Measurements from ENCODE around the gene FCHSD2. TPM values are rescaled to one million over a fixed set of nuclear protein-coding genes. Genes with fewer than 3 reads are reported as not detected.
A peak's percentile ranks its signal among the peaks of the same experiment; 100 is the strongest.

Gene FCHSD2
- polyA plus RNA-seq, 3 donors: 14.5 to 43.5 (median 16.6) TPM

DNA sequence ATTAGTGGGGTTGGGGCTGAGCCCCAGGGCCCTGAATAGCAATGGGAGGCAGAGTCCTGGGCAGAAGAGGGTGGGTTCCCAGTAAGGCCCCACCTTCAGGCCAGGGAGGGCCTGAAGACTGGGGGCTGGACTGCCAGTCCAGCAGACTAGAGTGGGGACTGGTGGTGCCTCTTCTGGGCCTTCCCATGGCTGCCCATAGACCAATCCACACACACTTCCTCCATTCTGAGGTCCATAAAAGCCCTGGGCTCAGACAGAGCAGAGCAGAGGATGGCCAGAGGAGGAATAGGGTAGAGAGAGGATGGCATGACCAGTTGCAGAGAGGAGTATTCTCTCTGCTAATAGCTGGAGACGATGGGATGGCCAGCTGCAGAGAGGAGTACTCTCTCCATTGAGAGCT lies 216.0 kb downstream of the FCHSD2 start:
- Histone ChIP-seq H3K27ac (ENCODE audit: low read depth in 1 of 2, low read length in 2 of 2) (peak overlapping the region in 1 of 2 donors; percentile 55), H3K4me1 (ENCODE audit: control insufficient read depth in 1 of 2, insufficient read depth in 2 of 2, low read length in 2 of 2) (peaks cover 7 to 16% of the 10 kb centered on the region in 2 donors), H3K4me3 (replicated peaks in 1 of 3; ENCODE audit: low read depth in 2 of 3, low read length in 3 of 3) (no peak overlapping the region), H3K27me3 (ENCODE audit: control insufficient read depth in 2 of 2, insufficient read depth in 2 of 2, low read length in 2 of 2) (no peaks in the 10 kb centered on the region), H3K4me2 (replicated peaks; ENCODE audit: extremely low read depth, low read length, poor library complexity, severe bottlenecking) (no peak overlapping the region), H3K9me3 (replicated peaks in 1 of 2; ENCODE audit: control insufficient read depth in 1 of 2, insufficient read depth in 1 of 2, low read length in 2 of 2) (peaks cover 0 to 2% of the 10 kb centered on the region in 2 donors), H4K20me1 (ENCODE audit: insufficient read depth, low read length) (no peaks in the 10 kb centered on the region), H3K9ac (ENCODE audit: insufficient read depth, low read length, poor library complexity, severe bottlenecking) (no peak overlapping the region), H3K36me3 (replicated peaks in 1 of 2; ENCODE audit: control insufficient read depth in 1 of 2, insufficient read depth in 2 of 2, low read length in 2 of 2) (peaks cover 5 to 17% of the 10 kb centered on the region in 2 donors), H2AFZ (ENCODE audit: insufficient read depth, low read depth, low read length, poor library complexity, severe bottlenecking) (no peak overlapping the region), H3K79me2 (ENCODE audit: insufficient read depth, low read length) (peaks cover 6% of the 10 kb centered on the region)
- WGBS (ENCODE audit: insufficient coverage): 100% methylated on average over 1 of the region's 1 CpG
- no peak for DNase-seq
- peaks cover 21% of the 10 kb centered on the region for H3K4me1 Mint-ChIP-seq
- peaks cover 0 to 3% (median 0%) of the 10 kb centered on the region in 7 donors for H3K9me3 Mint-ChIP-seq
- H3K4me3 Mint-ChIP-seq: no peak overlapping the region
- H3K27me3 Mint-ChIP-seq (ENCODE audit: low read depth in 3 of 3): no peaks in the 10 kb centered on the region
- intact Hi-C loops (cut with micrococcal nuclease): no loop called here
- H3K36me3 Mint-ChIP-seq: peaks cover 21 to 31% of the 10 kb centered on the region in 2 donors
- peak overlapping the region in 6 of 7 donors; percentile 3 to 59 (median 21) for H3K27ac Mint-ChIP-seq
- TF ChIP-seq, protein P1, sequence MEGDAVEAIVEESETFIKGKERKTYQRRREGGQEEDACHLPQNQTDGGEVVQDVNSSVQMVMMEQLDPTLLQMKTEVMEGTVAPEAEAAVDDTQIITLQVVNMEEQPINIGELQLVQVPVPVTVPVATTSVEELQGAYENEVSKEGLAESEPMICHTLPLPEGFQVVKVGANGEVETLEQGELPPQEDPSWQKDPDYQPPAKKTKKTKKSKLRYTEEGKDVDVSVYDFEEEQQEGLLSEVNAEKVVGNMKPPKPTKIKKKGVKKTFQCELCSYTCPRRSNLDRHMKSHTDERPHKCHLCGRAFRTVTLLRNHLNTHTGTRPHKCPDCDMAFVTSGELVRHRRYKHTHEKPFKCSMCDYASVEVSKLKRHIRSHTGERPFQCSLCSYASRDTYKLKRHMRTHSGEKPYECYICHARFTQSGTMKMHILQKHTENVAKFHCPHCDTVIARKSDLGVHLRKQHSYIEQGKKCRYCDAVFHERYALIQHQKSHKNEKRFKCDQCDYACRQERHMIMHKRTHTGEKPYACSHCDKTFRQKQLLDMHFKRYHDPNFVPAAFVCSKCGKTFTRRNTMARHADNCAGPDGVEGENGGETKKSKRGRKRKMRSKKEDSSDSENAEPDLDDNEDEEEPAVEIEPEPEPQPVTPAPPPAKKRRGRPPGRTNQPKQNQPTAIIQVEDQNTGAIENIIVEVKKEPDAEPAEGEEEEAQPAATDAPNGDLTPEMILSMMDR (IDR thresholded peaks at IDR 0.05): no peak

DNA sequence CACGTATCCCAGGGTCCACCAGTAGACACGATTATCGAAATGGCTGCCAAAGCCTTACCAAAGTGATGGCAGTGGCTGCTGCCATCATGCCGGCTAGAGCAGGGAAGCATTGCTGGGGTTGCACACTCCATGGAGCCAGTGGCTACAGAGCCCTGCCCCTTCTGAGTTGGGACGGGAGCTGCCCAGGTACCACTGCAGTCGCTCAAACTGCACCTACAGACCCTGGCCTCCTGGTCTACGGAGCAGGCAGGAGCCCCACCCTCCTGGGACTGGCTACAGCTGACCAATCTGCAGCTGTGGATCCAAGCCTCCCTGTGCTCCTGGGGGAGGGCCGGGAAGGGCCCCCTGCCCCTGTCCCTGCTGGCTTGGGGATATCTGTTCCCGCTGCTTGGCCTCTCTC lies 216.5 kb downstream of the FCHSD2 start:
- Histone ChIP-seq H3K9ac (ENCODE audit: insufficient read depth, low read length, poor library complexity, severe bottlenecking) (no peak overlapping the region), H3K4me2 (replicated peaks; ENCODE audit: extremely low read depth, low read length, poor library complexity, severe bottlenecking) (no peak overlapping the region), H3K27me3 (ENCODE audit: control insufficient read depth in 2 of 2, insufficient read depth in 2 of 2, low read length in 2 of 2) (no peaks in the 10 kb centered on the region), H2AFZ (ENCODE audit: insufficient read depth, low read depth, low read length, poor library complexity, severe bottlenecking) (no peak overlapping the region), H3K79me2 (ENCODE audit: insufficient read depth, low read length) (peaks cover 6% of the 10 kb centered on the region), H3K36me3 (replicated peaks in 1 of 2; ENCODE audit: control insufficient read depth in 1 of 2, insufficient read depth in 2 of 2, low read length in 2 of 2) (peaks cover 5 to 21% of the 10 kb centered on the region in 2 donors), H3K4me3 (replicated peaks in 1 of 3; ENCODE audit: low read depth in 2 of 3, low read length in 3 of 3) (no peak overlapping the region), H3K4me1 (ENCODE audit: control insufficient read depth in 1 of 2, insufficient read depth in 2 of 2, low read length in 2 of 2) (peaks cover 7 to 16% of the 10 kb centered on the region in 2 donors), H4K20me1 (ENCODE audit: insufficient read depth, low read length) (no peaks in the 10 kb centered on the region), H3K9me3 (replicated peaks in 1 of 2; ENCODE audit: control insufficient read depth in 1 of 2, insufficient read depth in 1 of 2, low read length in 2 of 2) (peaks cover 0 to 2% of the 10 kb centered on the region in 2 donors), H3K27ac (ENCODE audit: low read depth in 1 of 2, low read length in 2 of 2) (peak overlapping the region in 1 of 2 donors; percentile 55)
- TF ChIP-seq, protein P1 (IDR thresholded peaks at IDR 0.05): no peak
- Mint-ChIP-seq H3K27me3 (ENCODE audit: low read depth in 3 of 3) (no peaks in the 10 kb centered on the region), H3K9me3 (peaks cover 0 to 3% (median 0%) of the 10 kb centered on the region in 7 donors), H3K4me1 (peaks cover 21% of the 10 kb centered on the region), H3K27ac (no peak overlapping the region), H3K4me3 (no peak overlapping the region), H3K36me3 (peaks cover 23 to 35% of the 10 kb centered on the region in 2 donors)
- no peak for DNase-seq
- intact Hi-C loops (cut with micrococcal nuclease): no loop called here
- WGBS (ENCODE audit: insufficient coverage): 97% methylated on average over 9 of the region's 9 CpGs

Measured in CD14-positive monocyte (primary cell).